ENCODE data around the gene COX4I2.

GRCh38 chr20:31673435-31673834, 35.7 kb downstream of the COX4I2 start:
- TF ChIP-seq, protein P1, sequence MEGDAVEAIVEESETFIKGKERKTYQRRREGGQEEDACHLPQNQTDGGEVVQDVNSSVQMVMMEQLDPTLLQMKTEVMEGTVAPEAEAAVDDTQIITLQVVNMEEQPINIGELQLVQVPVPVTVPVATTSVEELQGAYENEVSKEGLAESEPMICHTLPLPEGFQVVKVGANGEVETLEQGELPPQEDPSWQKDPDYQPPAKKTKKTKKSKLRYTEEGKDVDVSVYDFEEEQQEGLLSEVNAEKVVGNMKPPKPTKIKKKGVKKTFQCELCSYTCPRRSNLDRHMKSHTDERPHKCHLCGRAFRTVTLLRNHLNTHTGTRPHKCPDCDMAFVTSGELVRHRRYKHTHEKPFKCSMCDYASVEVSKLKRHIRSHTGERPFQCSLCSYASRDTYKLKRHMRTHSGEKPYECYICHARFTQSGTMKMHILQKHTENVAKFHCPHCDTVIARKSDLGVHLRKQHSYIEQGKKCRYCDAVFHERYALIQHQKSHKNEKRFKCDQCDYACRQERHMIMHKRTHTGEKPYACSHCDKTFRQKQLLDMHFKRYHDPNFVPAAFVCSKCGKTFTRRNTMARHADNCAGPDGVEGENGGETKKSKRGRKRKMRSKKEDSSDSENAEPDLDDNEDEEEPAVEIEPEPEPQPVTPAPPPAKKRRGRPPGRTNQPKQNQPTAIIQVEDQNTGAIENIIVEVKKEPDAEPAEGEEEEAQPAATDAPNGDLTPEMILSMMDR (IDR thresholded peaks at IDR 0.05) = no peak
- TF ChIP-seq ZFX (IDR thresholded peaks at IDR 0.05; ENCODE audit: borderline replicate concordance) = no peak
